T1000 (cell line): ENCODE measurements around the gene CDH20.

ENCODE experiments used
- DNase-seq: peaks from one replicate; lab custom pipeline; 2025; ENCODE audit warnings: mixed read lengths; lab: John Stamatoyannopoulos, UW

The CDH20 gene

DNA sequence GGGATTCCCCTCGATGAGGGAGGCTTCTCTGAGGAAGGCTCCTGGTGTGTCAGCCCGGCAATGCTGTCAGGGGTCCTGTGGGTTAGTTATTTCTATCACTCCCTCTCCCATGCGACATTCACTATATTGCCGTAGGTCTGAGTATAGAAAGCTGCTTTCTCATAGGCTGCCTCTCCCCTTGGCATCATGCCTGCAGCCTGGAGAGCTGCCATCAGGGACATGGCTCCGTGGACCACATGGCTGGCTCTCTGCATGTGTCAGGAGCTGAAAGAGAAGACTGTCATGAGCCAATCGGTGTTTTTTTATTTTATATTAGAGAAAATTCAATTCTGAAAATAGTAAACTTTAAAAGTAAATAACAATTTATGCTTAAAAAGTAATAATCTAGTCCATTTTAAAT lies 198.0 kb downstream of the CDH20 start:
- DNase-seq = no peak

DNA sequence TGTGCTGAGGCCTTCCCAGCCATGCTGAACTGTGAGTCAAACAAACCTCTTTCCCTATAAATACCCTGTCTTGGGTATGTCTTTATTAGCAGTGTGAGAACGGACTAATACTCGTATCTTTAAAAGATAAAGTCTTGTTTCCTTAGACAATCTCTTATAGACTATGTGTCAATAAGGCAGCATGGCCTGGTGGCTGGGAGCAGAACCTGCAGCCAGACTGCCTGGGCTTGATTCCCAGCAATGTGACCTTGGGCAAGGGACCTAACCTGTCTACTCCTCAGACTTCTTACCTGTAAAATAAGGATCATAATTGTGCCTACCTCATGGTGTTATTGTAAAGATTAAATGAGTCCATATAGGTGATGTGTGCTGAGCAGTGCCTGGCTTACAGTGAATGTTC lies 198.7 kb downstream of the CDH20 start:
- no peak for DNase-seq

DNA sequence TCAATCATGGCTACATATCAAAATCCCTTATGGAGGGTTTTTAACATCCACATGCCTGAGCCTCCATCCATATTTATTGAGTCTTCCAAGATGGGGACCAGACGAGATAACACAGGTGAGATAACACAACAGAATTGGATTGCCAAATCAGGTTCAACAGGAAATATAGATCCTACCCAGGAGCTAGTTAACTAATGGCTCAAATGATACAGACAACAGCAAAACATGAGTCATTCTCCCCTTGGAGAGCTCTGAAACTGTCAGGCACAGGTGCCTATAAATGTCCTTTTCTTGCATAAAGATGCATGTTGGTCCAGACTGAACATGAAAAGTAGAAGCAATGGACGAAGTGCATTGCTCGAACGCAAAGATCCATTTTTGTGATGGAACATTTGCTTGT lies 202.2 kb downstream of the CDH20 start:
- DNase-seq = no peak

DNA sequence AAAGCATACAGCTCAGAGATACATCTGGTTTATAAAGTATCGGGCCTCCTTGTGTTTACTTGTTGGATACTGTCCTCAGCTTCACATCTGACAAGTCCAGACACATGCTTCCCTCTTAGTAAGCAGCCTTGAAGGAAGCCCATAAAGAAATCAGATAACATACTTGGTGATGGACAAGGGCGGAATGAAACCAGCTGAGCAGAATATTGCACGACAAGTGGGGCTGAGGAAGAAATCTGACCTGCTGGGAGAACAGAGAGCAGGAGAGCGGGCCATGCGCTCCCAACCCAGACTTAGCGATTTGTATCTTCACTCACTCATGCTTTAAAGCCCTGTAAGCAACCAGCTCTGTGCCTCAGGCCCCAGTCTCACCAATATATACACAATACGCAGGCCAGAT lies 208.4 kb downstream of the CDH20 start:
- DNase-seq = no peak

DNA sequence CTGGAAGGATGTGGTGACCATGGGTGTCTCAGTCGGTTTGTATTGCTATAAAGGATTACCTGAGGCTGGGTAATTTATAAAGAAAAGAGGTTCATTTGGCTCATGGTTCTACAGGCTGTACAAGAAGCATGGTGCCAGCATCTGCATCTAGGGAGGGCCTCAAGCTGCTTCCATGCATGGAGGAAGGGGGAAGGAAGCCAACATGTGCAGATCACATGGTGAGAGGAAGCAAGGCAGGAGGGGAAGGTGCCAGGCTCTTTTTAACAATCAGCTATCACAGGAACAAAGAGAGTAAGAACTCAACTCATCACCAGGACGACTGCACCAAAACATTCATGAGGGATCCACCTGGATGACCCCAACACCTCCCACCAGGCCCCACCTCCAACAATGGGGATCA lies 209.4 kb downstream of the CDH20 start:
- DNase-seq = no peak

DNA sequence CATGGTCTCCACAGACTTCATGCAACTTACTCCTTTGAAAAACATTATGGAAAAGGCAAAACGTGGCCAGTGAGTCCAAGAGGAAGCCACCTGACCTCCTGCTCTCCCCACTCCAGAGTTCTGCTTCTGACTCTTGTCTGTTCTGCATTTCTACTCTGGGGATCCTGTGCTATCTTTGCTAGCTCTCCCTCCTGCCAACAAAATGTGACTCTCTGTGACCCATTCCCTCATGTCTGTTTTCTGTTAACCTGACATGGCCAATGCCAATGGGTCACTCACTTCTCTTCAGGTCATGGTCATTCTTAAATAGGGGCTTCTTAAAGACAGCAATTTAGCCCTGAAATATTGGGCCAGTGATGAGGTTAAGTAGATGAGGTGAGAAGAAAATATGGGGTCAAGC lies 210.3 kb downstream of the CDH20 start:
- DNase-seq = no peak

DNA sequence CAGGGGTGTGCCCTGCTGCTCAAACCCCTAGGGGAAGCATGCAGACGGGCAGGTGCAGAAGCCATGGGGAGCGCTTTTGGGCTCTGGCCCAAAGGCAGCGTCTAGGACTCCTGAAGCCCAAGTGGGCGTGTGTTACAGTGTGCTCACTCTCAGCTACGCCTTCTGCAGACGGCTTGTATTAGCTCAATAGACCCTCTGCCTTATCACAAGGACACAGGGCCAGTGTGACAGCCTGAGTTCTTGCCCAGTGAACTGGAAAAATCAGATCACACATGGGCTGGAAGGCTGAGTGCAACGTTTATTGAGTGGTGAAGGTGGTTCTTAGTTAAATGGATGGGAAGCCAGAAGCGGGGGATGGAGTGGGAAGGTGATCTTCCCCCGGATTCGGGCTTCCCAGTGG lies 210.9 kb downstream of the CDH20 start:
- DNase-seq = no peak

DNA sequence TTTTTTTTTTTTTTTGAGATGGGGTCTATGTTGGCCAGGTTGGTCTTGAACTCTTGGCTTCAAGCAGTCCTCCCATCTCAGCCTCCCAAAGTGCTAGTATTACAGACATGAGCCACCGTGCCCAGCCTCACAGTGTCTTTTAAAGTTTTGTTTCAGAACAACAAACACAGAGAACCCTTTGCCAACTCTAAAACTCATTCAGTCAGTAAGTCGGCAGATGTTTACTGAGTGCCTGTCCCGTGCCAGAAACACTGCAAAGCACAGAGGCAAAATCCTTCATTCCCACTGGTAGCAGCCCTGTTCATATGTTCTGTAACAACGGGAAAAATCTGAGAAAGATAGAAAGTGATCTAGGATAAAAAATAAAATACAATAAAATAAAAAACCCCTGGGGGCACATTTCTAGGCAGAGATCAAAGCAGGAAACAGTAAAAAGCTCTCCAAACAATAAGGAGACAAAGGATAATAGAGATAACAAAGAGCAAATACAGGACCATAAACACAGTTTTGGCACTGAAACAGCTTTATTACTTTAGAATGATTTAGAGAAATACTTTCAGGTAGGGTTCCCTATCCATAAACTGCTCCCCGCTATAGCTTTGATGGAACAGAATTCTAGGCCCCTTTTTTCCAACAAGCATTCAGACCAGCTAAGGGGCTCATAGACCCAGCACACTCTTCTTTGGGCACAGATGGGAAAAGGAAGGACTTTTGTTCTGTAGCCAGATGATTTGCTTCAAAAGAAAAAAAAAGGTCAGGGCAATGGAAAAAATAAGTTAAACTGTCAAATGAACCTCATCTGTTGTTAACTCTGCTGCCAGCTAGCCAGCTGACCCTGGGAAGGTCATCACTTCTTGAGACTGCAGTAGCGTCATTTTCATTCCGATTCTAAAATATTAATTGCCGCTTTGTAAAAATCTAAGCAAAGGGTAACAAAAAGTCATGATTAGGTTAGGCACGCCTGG lies 212.3 kb downstream of the CDH20 start:
- DNase-seq = no peak

DNA sequence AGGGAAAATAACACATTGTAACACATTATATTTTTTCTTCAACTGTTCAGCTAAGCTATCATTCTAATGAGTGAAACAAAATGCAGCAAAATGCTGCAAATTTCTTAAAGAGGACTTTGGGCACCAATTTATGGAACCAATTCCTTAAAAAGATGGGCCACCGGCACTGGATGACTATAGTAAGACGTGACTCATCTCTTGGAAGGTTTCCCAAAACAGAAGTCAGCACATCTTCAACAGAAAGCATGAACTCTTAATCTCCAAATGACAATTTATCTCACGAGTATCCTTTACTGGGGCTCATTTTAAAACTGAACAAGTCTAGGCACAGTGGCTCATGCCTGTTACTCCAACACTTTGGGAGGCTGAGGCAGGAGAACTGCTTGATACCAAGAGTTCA lies 213.4 kb downstream of the CDH20 start:
- no peak for DNase-seq

DNA sequence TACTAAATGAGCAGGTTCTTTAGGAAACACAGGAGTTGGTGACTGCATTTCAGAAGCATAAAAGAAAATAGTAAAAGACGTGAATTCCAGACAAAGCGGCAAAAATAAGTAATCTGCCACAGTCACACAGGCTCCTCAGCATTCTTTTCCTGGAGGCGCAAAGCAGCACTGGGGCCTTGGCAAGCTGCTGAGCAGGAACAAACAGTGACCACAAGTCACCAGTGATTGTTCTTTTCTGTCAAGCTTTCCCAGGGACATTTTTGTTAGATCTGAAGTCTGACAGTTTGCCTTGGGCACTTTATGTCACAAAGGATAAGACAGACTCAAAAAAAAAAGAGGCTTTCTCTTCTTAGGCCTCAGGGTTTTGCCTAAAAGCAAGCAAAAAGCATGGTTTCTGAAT lies 216.2 kb downstream of the CDH20 start:
- no peak for DNase-seq

DNA sequence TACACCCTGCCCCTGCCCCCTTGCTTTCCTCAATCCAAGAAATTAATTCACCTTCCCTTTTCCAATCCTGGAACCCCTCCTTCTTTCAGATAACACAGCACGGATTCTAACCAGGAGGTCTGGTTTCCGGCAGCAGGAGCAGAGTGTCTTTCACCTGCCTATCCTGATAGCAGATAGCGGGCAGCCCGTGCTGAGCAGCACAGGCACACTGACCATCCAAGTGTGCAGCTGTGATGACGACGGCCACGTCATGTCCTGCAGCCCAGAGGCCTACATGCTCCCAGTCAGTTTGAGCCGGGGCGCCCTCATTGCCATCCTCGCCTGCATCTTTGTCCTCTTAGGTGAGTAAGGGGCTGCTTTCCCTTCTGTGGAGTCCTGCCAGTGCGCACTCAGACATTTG lies 216.7 kb downstream of the CDH20 start:
- DNase-seq = no peak

DNA sequence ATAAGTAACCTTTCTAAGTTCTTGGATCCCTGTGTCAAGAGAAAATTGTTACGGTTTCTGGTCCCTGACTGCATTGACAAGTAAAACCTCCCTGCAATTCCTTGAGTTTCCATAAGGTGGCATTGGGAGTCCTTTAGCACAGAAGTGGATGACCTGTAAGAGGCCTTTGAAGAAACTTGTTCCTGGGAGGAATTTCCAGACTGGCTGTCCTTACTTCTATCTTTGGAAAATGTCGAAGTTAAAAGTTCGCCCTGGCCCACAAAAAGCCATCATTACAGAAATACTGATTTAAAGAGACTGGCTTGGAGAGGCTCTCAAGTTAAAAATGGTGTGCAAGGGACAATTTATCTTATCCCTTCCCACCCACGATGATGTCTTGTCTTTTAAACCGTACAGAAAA lies 218.4 kb downstream of the CDH20 start:
- no peak for DNase-seq

DNA sequence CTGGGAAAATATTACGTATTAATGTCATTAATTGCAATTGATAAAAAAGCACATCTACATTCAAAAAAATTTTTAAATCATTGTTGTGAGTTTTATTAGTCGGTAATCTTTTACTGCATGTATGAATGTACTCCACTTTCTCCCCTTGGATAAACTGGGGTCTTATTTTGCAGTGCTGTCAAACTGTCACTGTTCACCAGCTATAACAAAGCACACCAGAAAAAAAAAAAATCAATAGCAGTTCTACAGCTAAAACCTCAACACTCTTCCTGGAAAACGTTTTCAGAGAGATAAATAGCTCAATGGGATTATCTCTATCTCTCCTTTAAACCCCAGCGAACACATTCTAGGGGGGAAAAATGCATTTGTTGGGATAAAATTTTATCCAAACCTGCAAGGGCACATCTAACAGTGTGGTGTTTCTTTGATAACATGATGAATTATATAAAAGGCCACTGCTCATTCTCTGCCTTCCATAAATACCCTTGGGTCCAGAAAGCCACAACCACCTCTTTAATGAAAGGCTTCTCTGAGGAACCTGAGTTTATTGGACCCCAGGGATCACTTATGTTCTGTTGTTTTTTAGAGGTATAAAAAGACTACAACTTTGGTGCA lies 219.9 kb downstream of the CDH20 start:
- DNase-seq = no peak

DNA sequence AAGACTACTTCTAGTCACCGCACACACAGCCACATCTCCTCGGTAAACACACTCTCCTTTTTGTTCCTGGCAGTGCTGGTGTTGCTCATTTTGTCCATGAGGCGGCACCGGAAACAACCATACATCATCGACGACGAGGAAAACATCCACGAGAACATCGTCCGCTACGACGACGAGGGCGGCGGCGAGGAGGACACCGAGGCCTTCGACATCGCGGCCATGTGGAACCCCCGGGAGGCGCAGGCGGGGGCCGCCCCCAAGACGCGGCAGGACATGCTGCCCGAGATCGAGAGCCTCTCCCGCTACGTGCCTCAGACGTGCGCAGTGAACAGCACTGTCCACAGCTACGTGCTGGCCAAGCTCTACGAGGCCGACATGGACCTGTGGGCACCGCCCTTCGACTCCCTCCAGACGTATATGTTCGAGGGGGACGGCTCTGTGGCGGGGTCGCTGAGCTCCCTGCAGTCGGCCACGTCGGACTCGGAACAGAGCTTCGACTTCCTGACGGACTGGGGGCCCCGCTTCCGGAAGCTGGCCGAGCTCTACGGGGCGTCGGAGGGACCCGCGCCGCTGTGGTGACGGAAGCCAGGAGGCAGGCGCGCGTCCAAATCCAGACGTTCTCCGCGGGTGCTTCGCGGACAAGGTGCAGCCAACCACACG lies 221.0 kb downstream of the CDH20 start:
- DNase-seq = no peak

DNA sequence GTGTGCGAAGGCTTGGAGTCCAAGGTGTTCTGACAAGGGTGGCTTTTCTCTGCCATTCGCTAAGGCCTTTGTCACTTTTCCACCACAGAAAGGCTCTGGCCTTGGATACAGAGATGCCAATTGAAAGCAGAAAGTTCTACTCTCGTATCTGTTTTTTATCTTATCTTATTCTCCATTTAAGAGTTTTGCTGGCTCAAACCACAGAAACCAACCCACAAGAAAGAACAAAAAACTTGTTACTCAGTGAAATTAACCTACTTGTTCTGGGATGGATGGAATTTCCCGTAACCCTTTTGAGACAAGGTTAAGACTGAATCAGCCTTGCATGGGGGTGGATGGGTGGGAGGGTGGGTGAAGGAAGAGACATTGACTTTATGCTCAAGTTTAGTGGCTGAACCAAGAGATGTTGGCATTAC lies 221.7 kb downstream of the CDH20 start:
- no peak for DNase-seq

DNA sequence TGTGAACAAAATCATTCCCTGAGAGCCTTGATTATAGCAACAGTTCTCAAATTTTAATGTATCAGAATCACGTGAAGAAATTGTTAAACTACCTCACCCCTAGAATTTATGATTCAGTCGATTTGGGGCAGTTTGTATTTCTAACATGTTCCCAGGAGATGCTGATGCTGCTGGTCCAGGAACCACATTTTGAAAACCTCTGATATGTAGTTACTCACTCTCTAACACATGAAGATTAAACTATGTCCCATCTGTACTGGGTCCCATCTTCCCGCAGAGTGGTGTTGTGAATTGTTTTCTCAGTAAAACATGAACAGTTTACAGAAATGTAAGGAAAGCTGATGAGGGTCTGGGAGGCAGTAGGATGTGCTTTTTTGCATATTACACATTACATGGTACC lies 223.1 kb downstream of the CDH20 start:
- DNase-seq = no peak

DNA sequence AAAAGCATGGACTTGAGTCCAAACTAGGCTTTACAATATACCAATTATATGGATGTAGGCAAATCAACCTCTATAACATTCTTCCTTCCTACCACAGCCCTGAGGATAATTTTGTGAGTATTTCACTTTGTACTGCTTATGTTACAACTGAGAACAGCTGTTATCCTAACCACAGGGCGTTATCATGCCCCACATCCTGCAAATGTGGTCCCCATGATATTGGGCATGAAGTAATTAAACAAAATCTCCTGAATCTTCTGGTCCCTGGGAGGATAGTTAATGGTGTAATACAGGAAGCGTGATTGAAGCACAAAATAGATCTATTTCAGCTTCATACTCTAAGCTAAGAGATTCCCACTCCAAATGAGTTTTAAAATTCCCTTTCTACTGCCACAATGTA lies 223.6 kb downstream of the CDH20 start:
- no peak for DNase-seq

DNA sequence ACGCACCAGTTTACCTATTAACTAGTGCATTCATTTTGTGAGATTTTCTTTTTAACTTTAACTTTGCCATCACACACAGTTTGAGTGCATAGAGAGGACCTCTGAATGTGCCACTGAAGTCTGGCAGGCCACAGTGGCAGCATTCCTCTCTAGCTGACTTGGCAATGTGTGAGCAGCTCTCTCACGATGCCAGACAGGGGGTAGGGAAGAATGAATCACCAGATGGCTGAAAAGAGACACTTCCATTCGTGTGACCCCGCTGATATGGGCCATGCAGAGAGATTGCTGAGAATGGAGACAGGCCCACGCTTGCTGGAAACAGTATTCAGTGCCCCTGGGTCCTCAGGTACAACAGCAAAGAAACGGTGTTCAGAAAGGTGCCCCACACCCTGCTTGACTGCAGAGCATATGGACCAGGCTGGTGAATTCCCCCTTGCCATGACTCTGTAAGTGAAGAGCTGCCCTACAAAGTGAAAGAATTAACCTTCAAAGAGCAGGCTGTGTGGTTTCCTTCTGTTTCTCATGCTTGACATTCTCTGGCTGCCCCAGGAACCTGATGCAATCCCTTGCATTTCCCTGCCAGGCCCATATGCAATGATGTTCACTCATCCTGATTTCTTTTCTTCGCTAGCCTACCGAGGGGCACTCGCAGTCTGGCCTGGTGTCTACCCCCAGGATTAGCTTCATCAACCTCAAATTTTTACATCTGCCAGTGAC lies 236.1 kb downstream of the CDH20 start:
- DNase-seq = no peak

DNA sequence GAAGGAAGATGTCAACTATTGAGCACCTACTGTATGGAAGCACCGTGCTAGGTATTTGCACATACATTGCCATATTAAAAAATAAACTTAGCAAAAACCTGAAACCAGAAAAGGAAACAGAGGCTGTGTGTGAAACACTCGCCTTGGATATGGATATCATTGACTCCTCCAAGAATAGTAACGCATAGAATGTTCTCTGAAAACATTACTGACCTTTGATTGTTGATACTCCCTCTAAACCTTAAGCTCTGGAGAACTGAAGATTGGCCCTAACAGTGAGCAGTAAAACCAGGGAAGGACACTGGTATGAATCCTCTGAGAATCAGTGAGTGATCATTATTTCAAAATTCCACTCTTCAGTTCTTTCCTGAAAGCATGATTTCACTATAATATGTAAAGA lies 236.8 kb downstream of the CDH20 start:
- no peak for DNase-seq

DNA sequence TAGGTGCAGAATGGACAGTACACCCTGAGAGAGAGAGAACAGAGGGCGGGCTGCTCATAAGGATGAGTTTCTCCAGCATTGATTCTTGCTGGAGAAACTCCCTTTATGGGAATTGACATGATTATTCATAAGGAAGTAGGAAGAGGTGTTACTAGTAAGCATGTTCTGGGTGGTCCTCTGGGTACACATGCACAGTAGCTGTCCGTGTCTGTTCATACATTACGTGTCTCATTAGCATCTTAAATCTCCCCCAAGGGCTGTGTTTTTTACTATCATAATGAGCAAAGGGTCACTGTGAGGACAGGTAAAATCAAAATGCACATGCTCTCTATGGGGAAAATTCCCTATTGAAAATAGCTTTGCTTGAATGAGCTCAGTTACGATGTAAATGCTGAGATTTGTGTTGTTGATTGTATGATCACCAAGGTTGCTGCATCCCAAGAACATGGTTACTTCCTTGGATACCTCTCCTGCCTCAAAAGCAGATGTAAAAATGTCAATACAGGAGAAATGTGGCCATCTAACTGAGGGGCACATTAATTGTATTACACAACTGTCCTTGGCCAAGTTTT lies 238.9 kb downstream of the CDH20 start:
- DNase-seq = no peak

DNA sequence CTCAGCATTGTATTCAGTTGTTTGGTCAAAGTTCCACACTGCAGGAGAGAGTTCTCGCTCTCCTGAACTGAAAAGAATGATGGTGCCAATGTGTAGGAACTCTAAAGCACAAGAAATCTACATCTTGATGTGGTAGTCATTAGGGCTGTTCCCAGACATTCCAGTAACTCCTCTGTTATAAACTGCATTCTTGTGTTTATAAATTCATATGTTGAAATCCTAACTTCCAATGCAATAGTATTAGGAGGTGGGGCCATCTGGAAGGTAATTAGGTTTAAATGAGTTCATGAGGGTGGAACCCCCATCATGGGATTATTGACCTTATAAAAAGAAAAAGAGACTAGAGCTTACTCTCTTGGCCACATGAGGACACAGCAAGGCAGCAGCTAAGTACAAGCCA lies 239.6 kb downstream of the CDH20 start:
- no peak for DNase-seq

DNA sequence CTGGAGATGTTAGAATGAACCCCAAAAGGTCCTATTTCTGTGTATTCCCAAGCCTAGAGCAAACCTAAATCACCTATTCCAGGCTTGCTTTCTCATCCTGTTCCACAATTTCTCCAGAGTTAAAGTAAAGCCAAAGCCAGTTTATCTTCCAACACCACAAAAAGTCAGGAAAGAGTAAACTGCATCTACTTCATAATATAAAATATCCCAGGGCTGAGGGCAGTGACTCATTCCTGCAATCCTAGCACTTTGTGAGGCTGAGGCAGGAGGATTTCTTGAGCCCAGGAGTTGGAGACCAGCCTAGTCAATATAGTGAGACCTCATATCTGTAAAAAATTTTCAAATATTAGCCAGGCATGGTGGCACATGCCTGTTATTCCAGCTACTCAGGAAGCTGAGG lies 241.4 kb downstream of the CDH20 start:
- no peak for DNase-seq
